ENCODE data around the gene RETREG3.
"Not testable (repeated sequence)": the region's sequence is repeated elsewhere in the genome, so short reads cannot be mapped to it uniquely, and the experiment has no call there.

RETREG3 gene

GRCh38 chr17:42623732-42624596 lies 14.8 kb upstream of the RETREG3 start:
- peak; percentile 79 for TF ChIP-seq POLR2A (IDR thresholded peaks at IDR 0.05; ENCODE audit: low read length)
- TF ChIP-seq GATA1 (IDR thresholded peaks at IDR 0.05; ENCODE audit: low read depth, low read length), result no peak
- peak; percentile 89 to 96 for DNase-seq

- DNase-seq, result peak; percentile 33 to 48
- TF ChIP-seq POLR2A (IDR thresholded peaks at IDR 0.05; ENCODE audit: low read length), result no peak
- TF ChIP-seq GATA1 (IDR thresholded peaks at IDR 0.05; ENCODE audit: low read depth, low read length), result no peak
These were observed 14.1 kb upstream of the RETREG3 start for GRCh38 chr17:42623271-42623670.

DNA sequence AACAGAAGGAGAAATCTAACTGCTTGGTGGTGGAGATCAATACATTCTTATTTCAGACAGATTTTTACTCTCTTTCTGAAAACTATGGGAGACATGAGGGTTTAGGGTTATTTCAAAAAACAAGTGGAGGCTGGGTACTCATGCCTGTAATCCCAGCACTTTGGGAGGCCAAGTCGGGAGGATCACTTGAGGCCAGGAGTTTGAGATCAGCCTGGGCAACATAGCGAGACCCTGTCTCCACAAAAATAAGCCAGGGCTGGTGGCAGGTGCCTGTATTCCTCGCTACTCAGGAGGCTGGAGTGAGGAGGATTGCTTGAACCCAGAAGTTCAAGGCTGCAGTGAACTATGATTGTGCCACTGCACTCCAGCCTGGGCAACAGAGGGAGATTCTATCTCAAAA lies 12.8 kb upstream of the RETREG3 start:
- not testable (repeated sequence) for DNase-seq

DNA sequence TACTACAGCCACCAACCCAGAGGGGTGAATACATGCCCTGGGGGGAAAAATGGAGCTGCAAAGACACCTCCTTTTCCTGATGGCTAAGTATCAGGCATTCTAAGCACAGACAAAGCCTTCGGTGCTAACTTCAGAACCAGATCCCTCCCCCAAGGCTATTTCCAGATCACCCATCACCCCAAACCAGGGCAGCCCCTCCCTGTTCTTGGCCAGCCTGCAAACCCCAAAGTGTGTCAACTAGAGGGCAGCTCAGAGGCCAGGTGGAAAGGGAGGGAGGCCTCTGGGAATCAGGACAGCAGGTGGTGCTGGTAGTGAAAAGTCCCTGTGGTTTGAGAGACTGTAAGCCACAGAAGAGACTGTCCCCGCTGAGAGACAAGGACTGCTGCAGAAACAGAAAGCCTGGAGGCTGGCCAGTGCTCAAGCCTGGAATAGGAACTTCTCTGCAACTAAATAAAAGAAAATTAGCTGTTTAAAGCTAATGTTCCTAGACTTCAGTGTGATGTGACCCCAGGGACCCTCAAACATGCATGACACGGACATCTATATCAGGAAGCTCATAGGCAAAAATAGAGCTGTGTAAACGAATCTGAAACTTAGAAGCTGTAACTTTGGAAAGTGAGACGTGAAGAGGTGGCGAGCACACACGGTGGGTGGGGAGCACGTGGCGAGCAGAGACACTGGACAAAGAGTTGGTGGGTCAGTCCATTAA lies 9.4 kb upstream of the RETREG3 start:
- DNase-seq, result peak; percentile 63 to 65
- TF ChIP-seq POLR2A (IDR thresholded peaks at IDR 0.05; ENCODE audit: low read length) (no peak), GATA1 (IDR thresholded peaks at IDR 0.05; ENCODE audit: low read depth, low read length) (no peak)

DNA sequence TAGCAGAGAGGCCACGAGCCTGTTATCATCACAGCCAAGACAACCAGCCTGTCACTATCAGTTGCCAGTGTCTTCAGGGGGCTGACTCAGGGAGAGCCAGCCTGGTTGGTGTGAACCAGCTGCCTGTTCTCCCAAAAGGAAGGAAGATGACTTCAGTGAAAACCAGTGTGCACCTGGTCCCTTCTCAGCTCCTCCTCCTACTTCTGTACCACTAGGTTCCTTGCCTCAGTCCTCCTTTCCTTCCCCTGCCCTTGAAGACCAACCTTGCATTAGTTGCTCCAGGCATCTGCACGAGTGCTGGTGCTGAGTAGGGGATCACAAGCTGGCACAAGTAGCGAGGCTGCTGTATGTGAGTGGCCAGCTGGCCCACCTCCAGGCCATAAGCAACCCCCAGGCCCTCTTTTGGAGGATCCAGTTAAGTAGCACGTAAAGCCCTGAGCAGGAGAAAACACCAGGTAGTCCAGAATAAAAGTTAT lies 8.8 kb upstream of the RETREG3 start:
- DNase-seq, result peak; percentile 91 to 96
- TF ChIP-seq POLR2A (IDR thresholded peaks at IDR 0.05; ENCODE audit: low read length), result peak; percentile 84
- TF ChIP-seq GATA1 (IDR thresholded peaks at IDR 0.05; ENCODE audit: low read depth, low read length), result peak; percentile 11

GRCh38 chr17:42613699-42614295 lies 4.6 kb upstream of the RETREG3 start:
- DNase-seq, result no peak
- no peak for TF ChIP-seq POLR2A (IDR thresholded peaks at IDR 0.05; ENCODE audit: low read length)
- TF ChIP-seq GATA1 (IDR thresholded peaks at IDR 0.05; ENCODE audit: low read depth, low read length), result no peak

DNA sequence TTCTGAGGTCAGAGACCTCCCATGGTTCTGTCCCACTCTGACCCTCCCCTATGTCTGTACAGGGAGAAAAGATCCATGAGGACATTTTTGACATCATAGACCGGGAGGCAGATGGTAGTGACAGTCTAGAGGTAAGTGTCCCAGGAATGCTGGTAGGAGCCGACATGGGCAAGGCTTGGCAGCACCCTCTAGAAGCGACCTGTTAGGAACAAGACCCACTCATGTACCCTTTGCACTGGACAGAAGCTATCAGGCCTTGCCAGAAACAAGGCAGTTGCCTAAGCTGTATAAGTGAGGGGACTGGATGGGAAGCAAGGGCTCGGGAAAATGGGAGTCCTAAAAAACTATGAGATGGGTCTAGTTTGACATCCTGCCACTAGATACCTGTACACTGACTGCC lies 2.8 kb upstream of the RETREG3 start:
- no peak for DNase-seq
- no peak for TF ChIP-seq GATA1 (IDR thresholded peaks at IDR 0.05; ENCODE audit: low read depth, low read length)
- peak; percentile 53 for TF ChIP-seq POLR2A (IDR thresholded peaks at IDR 0.05; ENCODE audit: low read length)

- peak; percentile 67 for TF ChIP-seq POLR2A (IDR thresholded peaks at IDR 0.05; ENCODE audit: low read length)
- peak; percentile 80 to 84 for DNase-seq
These were observed 934 bp upstream of the RETREG3 start for GRCh38 chr17:42609814-42610801.

DNA sequence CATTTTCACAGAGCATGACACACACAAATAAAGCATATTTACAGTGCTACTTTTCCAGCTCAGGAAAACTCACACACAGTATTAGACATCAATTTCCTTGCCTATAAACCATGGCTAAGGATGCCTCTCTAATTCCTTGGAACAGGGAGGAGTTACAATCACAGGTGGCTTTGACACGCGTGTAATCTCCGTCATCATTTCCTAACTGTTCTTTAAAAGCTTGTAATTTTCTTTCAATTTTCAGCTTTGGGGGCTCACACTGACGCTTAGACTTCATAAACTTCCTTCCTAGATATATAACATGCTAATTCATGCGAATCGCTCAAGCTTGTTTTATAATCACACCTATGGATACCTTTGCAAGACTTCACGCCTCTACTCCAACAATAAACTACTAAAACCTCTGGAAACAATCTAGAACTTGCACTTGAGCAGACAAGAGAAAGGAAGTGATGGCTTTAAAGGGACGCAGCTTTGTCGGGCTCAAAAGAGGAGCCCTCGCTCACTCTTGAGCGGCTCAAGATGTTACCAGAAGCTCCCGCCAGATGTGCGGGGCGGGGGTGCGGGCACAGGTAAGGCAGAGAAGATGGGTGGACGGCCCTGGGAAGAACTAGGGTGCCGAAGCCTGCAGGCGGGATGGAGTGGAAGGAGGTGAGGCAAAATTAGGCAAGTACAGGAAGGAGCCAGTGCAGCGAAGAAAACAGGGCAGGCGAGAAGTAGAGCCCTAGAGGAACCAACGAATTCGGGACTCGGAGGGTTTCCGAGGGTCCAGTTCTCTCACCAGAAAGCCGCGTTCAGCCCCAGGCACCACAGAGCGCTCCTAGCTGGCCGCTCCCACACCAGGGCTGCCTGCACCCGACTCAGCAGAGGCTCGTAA lies 631 bp downstream of the RETREG3 start:
- DNase-seq, result peak; percentile 54 to 70
- no peak for TF ChIP-seq POLR2A (IDR thresholded peaks at IDR 0.05; ENCODE audit: low read length)
- no peak for TF ChIP-seq GATA1 (IDR thresholded peaks at IDR 0.05; ENCODE audit: low read depth, low read length)

DNA sequence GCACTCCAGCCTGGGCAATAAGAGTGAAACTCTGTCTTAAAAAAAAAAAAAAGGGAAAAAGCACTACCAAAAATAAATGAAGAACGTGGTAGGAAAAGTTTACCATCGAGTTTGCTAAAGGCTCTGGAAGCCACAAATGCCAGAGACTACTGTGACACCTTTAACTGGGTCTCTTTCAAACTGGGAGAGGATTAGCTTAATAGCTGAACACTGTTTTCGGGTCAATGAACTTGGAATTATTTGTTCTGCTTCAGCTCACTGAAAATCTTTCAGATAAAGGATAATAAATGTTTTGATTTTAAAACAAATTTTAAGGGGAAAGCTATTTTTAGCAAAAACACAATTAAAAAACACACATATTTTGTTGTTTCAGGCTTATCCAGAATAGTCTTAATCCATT lies 1.4 kb downstream of the RETREG3 start:
- TF ChIP-seq POLR2A (IDR thresholded peaks at IDR 0.05; ENCODE audit: low read length) (no peak), GATA1 (IDR thresholded peaks at IDR 0.05; ENCODE audit: low read depth, low read length) (no peak)
- no peak for DNase-seq

DNA sequence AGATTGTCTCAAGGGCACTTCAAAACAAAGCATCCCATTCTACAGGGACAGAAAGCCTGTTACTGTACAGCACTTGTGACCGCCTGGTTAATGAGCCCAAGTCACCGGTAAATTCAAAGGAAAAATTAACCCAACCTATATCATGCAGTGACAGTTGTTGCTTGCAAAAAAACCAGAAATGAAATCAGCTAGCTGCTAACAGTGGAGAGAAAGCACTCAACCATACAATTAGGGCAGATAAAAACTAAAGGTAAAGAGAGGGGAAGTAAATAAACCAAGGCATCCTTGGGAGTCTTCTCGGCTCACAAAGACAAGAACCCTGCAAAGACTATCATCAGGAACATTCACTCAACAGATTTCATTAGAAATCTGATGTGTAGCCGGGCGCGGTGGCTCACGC lies 5.9 kb downstream of the RETREG3 start:
- DNase-seq, result no peak
- TF ChIP-seq GATA1 (IDR thresholded peaks at IDR 0.05; ENCODE audit: low read depth, low read length), result no peak
- TF ChIP-seq POLR2A (IDR thresholded peaks at IDR 0.05; ENCODE audit: low read length), result no peak

GRCh38 chr17:42598905-42599304 lies 10.3 kb downstream of the RETREG3 start:
- TF ChIP-seq POLR2A (IDR thresholded peaks at IDR 0.05; ENCODE audit: low read length) (no peak), GATA1 (IDR thresholded peaks at IDR 0.05; ENCODE audit: low read depth, low read length) (no peak)
- DNase-seq, result no peak

Measured in erythroblast (primary cell).